Lower lobe of right lung (tissue), 2 donors: ENCODE measurements around the gene SPATA21. TPM values are rescaled to one million over a fixed set of nuclear protein-coding genes. Genes with fewer than 3 reads are reported as not detected.

Experiments
- ATAC-seq, 2 donors: fragments of 200-7000 bp; cut with Tn5 transposase; one replicate each; pipeline ENCODE4 v1.9.1; 2020 to 2022; ENCODE audit warnings: mild to moderate bottlenecking in 2 of 2, moderate library complexity in 2 of 2
- DNase-seq: peaks from one replicate; pipeline ENCODE4 v3.0.0-alpha.2; 2020
- H3K27ac ChIP-seq: fragments of 200-600 bp; one replicate; pipeline ENCODE4 v1.8.0; 2022
- H3K27me3 ChIP-seq: fragments of 200-600 bp; one replicate; pipeline ENCODE4 v1.8.0; 2022; ENCODE audit warnings: low read depth
- H3K36me3 ChIP-seq: fragments of 200-600 bp; one replicate; pipeline ENCODE4 v1.8.0; 2022; ENCODE audit warnings: mild to moderate bottlenecking
- H3K4me1 ChIP-seq: fragments of 200-600 bp; one replicate; pipeline ENCODE4 v1.8.0; 2022
- H3K4me3 ChIP-seq: fragments of 200-600 bp; one replicate; pipeline ENCODE4 v1.8.0; 2022; ENCODE audit warnings: mild to moderate bottlenecking
- H3K9me3 ChIP-seq: fragments of 200-600 bp; one replicate; pipeline ENCODE4 v1.8.0; 2022
- CTCF ChIP-seq: fragments of 200-600 bp; IDR thresholded peaks from one replicate; pipeline ENCODE4 v1.8.0; 2022; ENCODE audit warnings: antibody characterized with exemption, mild to moderate bottlenecking
- intact Hi-C: fragments of 100-400 bp; cut with DNase I; formaldehyde crosslinking; loops from one replicate; pipeline ENCODE4 v1.11.0; 2022
- total RNA-seq: library from RNA; stranded (reverse); fragmentation: NEBNext Ultra II Directional; extraction: Animal tissue kit (Norgen Biotek cat#: 25700); gene quantifications from one replicate; pipeline ENCODE4 v1.2.1, GENCODE V29; 2021
- donor health status: DM: no; HTN: yes; CAD: no; lungs with severe emphysema.

The SPATA21 gene
- total RNA-seq, 1 donor from 2014 or later = not detected

GRCh38 chr1:16375521-16376340, 61.5 kb downstream of the SPATA21 start:
- Histone ChIP-seq H3K27me3 (no peaks in the 10 kb centered on the region), H3K27ac (peak overlapping the region; percentile 6), H3K4me1 (peaks cover 72% of the 10 kb centered on the region), H3K4me3 (no peak overlapping the region), H3K9me3 (no peaks in the 10 kb centered on the region), H3K36me3 (no peaks in the 10 kb centered on the region)
- ATAC-seq (no peak), DNase-seq (no peak)
- TF ChIP-seq CTCF = no peak
- intact Hi-C loops = no loop called here

GRCh38 chr1:16374266-16374665, 63.0 kb downstream of the SPATA21 start:
- Histone ChIP-seq H3K36me3 (no peaks in the 10 kb centered on the region), H3K27ac (no peak overlapping the region), H3K4me1 (peaks cover 81% of the 10 kb centered on the region), H3K27me3 (no peaks in the 10 kb centered on the region), H3K4me3 (no peak overlapping the region), H3K9me3 (no peaks in the 10 kb centered on the region)
- ATAC-seq (no peak), DNase-seq (no peak)
- TF ChIP-seq CTCF = no peak
- intact Hi-C loops = no loop called here

- ATAC-seq (no peak), DNase-seq (no peak)
- intact Hi-C loops = no loop called here
- Histone ChIP-seq H3K9me3 (no peaks in the 10 kb centered on the region), H3K27me3 (no peaks in the 10 kb centered on the region), H3K4me3 (no peak overlapping the region), H3K27ac (no peak overlapping the region), H3K4me1 (peaks cover 89% of the 10 kb centered on the region), H3K36me3 (no peaks in the 10 kb centered on the region)
- TF ChIP-seq CTCF = no peak
These were observed 64.5 kb downstream of the SPATA21 start for GRCh38 chr1:16372535-16373285.

GRCh38 chr1:16371725-16372124, 65.5 kb downstream of the SPATA21 start:
- Histone ChIP-seq H3K27ac (no peak overlapping the region), H3K27me3 (no peaks in the 10 kb centered on the region), H3K9me3 (no peaks in the 10 kb centered on the region), H3K4me3 (no peak overlapping the region), H3K4me1 (peaks cover 79% of the 10 kb centered on the region), H3K36me3 (no peaks in the 10 kb centered on the region)
- ATAC-seq = no peak
- DNase-seq = no peak
- no peak for TF ChIP-seq CTCF
- intact Hi-C loops = no loop called here

- DNase-seq (no peak), ATAC-seq (no peak)
- no peak overlapping the region for H3K27ac ChIP-seq
- H3K9me3 ChIP-seq = no peaks in the 10 kb centered on the region
- peaks cover 66% of the 10 kb centered on the region for H3K4me1 ChIP-seq
- no peaks in the 10 kb centered on the region for H3K36me3 ChIP-seq
- intact Hi-C loops = no loop called here
- no peaks in the 10 kb centered on the region for H3K27me3 ChIP-seq
- no peak for TF ChIP-seq CTCF
- H3K4me3 ChIP-seq = no peak overlapping the region
These were observed 67.4 kb downstream of the SPATA21 start for GRCh38 chr1:16369821-16370220.
